T-helper 17 cell (primary cell): Measurements from ENCODE around the gene PPIC. TPM values are rescaled to one million over a fixed set of nuclear protein-coding genes. Genes with fewer than 3 reads are reported as not detected.
A peak's percentile ranks its signal among the peaks of the same experiment; 100 is the strongest.
"Not testable (repeated sequence)": the region's sequence is repeated elsewhere in the genome, so short reads cannot be mapped to it uniquely, and the experiment has no call there.

Experiments used
- ATAC-seq: fragments of 150-1000 bp; cut with Tn5 transposase; 2 replicates; pipeline ENCODE4 v1.10.0; 2021; ENCODE audit warnings: mild to moderate bottlenecking, moderate library complexity
- DNase-seq, 3 donors: peaks; one replicate each; pipeline versions ENCODE4 v3.0.0 to v3.0.0-alpha.2; 2020 to 2021
- H3K9me3 ChIP-seq: one replicate; pipeline ENCODE4 v1.7.0; 2013; ENCODE audit warnings: low read length, mild to moderate bottlenecking; ENCODE audit not compliant: control insufficient read depth, poor library complexity, severe bottlenecking
- H3K27ac Mint-ChIP-seq: one replicate; pipeline ENCODE4 v1.8.0; 2022; ENCODE audit warnings: mild to moderate bottlenecking, moderate library complexity, mixed read lengths
- H3K27me3 Mint-ChIP-seq: one replicate; pipeline ENCODE4 v1.8.0; 2022; ENCODE audit warnings: mixed read lengths
- H3K36me3 Mint-ChIP-seq: one replicate; pipeline ENCODE4 v1.8.0; 2022; ENCODE audit warnings: low read depth, mixed read lengths
- H3K4me1 Mint-ChIP-seq: one replicate; pipeline ENCODE4 v1.8.0; 2022; ENCODE audit warnings: mild to moderate bottlenecking, mixed read lengths
- H3K4me3 Mint-ChIP-seq: one replicate; pipeline ENCODE4 v1.8.0; 2022; ENCODE audit warnings: mild to moderate bottlenecking, moderate library complexity, mixed read lengths
- total RNA-seq, 4 donors: library from RNA in 2 of 4; stranded (reverse) in 2 of 4; gene quantifications; one replicate each; pipeline ENCODE4 v1.2.3 and lab custom pipeline; 2022 to 2026

The PPIC gene
- total RNA-seq, 2 donors from 2014 or later, result not detected

DNA sequence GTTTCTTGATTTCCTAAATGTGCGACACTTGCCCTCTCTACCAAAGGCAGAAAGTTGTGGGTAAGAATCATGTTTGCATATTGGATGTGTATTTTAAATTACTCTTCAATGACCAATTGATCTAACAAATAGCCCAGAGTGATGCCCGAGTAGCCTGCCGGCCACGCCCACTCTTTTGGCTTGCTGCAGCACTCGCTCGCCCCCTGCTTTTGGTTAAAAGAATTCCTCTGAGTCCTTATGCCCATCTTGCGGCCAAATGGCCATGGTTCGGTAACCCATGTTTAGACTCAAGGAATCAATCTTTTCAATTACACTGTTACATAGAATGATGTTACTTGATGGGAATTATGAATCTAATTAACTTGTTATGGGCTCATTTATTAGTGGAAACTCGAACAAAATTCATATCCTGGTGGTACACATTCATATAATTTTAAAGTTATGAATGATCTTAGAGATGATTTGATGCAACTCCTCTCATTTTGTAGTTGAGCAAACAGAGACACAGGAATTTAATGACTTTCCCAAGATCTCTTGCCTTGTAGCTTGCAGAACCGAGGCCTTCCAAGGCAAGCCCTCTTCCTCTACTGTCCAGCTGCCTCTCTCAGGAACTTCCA, 36.5 kb downstream of the PPIC start:
- Mint-ChIP-seq H3K4me3 (no peak overlapping the region), H3K4me1 (peaks cover 1% of the 10 kb centered on the region), H3K27ac (peak overlapping the region; percentile 47), H3K27me3 (no peaks in the 10 kb centered on the region), H3K36me3 (peaks cover 9% of the 10 kb centered on the region)
- ATAC-seq, result no peak
- no peak for DNase-seq
- no peaks in the 10 kb centered on the region for H3K9me3 ChIP-seq

DNA sequence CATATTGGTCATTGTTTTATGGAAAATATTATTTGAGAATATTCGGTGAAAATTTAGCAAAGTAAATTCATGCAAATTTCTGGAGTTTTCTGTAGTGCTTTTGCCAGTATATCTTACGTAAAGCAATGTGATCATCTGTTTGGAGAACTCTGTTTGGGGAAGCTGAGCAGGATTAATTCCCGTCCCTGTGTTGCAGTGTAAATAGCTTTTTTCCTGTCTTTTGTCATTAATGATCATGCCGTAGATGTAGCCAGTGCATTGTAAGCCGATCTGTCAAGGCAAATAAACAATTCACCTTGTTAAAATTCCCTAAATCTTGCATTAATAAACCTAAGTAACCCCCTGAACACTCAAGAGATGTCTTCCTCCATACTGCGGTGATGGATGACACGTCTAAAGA, 39.2 kb downstream of the PPIC start:
- no peak for DNase-seq
- Mint-ChIP-seq H3K27ac (no peak overlapping the region), H3K4me3 (no peak overlapping the region), H3K36me3 (no peaks in the 10 kb centered on the region), H3K4me1 (peaks cover 3% of the 10 kb centered on the region), H3K27me3 (no peaks in the 10 kb centered on the region)
- ATAC-seq, result no peak
- H3K9me3 ChIP-seq, result no peaks in the 10 kb centered on the region

DNA sequence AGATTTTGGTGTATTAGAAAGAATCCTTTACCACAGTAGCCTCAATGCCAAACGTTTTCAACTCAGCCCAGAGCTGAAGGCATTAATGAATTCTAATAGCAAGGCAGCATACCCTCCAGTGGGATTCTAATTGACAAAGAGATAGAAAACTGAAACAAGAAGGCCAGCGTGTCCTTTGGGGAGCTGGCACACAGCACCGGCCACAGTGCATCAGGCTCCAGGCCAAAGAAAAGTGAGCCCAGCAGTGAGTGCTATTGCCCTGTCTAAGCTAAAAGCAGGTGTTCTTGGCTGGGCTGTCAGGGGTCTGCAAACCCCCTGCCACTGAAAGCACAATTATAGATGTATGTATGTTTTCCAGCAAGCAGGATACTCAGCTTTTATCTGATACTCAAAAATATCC, 40.4 kb downstream of the PPIC start:
- H3K9me3 ChIP-seq, result no peaks in the 10 kb centered on the region
- DNase-seq (no peak), ATAC-seq (no peak)
- no peaks in the 10 kb centered on the region for H3K27me3 Mint-ChIP-seq
- H3K36me3 Mint-ChIP-seq, result no peaks in the 10 kb centered on the region
- no peak overlapping the region for H3K27ac Mint-ChIP-seq
- H3K4me1 Mint-ChIP-seq, result peaks cover 3% of the 10 kb centered on the region
- H3K4me3 Mint-ChIP-seq, result no peak overlapping the region

DNA sequence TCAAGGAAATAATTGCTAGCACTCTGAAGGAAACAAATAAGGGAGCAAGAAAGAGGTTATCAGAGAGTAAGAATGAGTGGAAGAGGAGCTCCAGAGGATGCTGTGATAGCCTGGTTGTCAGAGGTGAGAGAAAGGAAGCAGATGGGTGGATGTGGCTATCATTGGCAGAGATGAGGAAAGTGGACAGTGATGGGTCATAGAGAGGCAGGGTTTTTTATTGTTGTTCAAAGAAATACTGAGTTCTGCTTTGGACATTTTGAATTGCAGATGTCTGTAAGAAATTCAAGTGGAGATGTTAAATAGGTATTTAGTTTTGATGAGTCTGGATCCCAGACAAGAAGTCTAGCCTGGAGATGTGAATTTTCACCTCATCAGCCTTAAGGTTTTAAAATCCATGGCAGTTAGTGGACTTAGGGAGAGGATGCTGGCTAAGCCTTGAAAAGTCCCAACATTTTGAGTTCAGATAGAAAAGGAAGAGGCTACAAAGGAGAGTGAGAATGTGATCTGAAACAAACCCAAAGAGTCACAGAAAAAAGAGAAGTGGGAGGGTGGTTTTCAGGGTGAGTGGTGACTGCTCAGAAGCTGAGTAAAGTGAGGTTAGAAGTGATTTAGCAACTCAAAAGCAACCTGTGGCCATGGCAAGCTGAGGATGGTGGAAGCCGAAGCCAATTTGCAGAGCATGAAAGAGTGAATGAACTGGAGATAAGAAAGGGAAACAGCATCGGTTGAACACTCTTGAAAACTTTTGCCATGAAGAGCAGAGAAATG, 50.4 kb downstream of the PPIC start:
- Mint-ChIP-seq H3K27ac (no peak overlapping the region), H3K27me3 (no peaks in the 10 kb centered on the region), H3K36me3 (peaks cover 2% of the 10 kb centered on the region), H3K4me3 (no peak overlapping the region), H3K4me1 (peaks cover 2% of the 10 kb centered on the region)
- H3K9me3 ChIP-seq, result no peaks in the 10 kb centered on the region
- ATAC-seq (no peak), DNase-seq (no peak)

DNA sequence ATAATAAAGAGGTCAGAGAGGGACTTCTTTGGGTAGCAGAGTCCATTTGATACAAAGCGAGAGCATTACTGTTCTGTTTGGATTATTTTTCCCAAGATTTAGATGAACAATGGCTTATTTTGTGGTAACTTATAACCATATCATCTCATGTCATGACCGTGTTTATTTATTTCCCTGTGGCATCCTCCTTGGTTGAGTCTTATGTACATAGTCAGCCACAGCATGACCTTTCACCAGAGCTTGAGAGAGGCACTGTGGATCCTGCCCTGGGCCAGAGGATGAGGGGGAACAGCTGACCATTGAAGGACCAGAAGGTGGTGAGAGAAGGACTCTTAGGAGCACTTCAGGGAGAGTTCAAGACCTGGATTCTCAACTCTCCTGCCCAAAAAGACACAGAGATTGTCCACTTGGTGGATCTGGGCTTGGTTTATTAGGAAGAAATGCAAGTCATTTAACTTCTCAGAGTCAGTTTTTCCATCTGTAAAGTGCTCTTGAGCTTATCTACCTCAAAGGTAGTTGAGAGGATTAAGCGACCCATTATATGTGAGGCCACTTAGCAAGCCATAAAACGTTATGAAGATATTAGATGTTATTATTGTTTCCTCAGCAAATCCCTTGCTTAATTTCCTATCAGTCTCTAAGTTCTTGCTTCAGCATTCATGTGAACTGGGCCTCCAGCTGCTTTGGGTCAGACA, 51.4 kb downstream of the PPIC start:
- no peaks in the 10 kb centered on the region for H3K9me3 ChIP-seq
- ATAC-seq, result no peak
- H3K36me3 Mint-ChIP-seq, result peaks cover 2% of the 10 kb centered on the region
- no peaks in the 10 kb centered on the region for H3K27me3 Mint-ChIP-seq
- no peak overlapping the region for H3K27ac Mint-ChIP-seq
- DNase-seq, result no peak
- peaks cover 2% of the 10 kb centered on the region for H3K4me1 Mint-ChIP-seq
- no peak overlapping the region for H3K4me3 Mint-ChIP-seq

DNA sequence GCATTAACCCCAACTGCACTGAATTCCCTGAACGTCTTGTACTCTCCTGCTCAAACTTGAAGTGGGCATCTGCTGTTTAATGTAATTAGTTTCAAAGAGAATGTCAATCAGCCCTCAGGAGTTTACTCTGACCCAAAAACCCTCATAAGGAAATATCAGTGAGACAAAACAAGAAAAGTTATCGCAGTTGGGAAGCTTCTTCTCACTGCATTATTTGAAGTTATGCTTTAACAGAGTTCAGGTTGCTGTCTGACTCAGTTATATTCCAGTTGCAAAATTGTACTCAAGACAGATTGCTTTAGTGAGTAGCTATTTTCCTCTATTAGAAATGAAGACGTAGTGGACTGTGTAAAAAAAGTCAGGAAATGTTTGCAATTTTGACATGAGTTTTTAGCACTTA, 52.1 kb downstream of the PPIC start:
- Mint-ChIP-seq H3K4me1 (peaks cover 2% of the 10 kb centered on the region), H3K27me3 (no peaks in the 10 kb centered on the region), H3K36me3 (peaks cover 2% of the 10 kb centered on the region), H3K27ac (no peak overlapping the region), H3K4me3 (no peak overlapping the region)
- H3K9me3 ChIP-seq, result no peaks in the 10 kb centered on the region
- no peak for DNase-seq
- ATAC-seq, result no peak

DNA sequence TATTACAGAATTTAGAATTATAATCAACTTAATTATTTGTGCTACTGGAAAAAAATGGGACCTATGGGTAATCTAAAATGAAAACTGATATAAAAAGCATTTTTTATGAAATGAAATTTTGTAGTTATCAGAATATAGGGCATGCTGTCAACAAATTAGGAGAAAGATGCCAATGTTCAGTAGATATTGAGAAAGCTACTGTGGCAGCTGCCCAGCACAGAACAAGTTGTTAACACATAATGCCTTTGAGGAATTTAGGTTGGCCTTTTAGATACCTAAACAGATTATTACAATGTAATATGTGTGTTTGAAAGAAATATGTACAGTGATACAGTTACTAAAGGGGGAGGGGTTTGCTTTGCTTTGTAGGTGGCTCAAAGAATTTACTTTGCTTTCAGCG, 54.1 kb downstream of the PPIC start:
- no peak for ATAC-seq
- no peaks in the 10 kb centered on the region for H3K27me3 Mint-ChIP-seq
- H3K36me3 Mint-ChIP-seq, result peaks cover 2% of the 10 kb centered on the region
- peaks cover 2% of the 10 kb centered on the region for H3K4me1 Mint-ChIP-seq
- no peaks in the 10 kb centered on the region for H3K9me3 ChIP-seq
- DNase-seq, result no peak
- H3K4me3 Mint-ChIP-seq, result no peak overlapping the region
- H3K27ac Mint-ChIP-seq, result no peak overlapping the region

DNA sequence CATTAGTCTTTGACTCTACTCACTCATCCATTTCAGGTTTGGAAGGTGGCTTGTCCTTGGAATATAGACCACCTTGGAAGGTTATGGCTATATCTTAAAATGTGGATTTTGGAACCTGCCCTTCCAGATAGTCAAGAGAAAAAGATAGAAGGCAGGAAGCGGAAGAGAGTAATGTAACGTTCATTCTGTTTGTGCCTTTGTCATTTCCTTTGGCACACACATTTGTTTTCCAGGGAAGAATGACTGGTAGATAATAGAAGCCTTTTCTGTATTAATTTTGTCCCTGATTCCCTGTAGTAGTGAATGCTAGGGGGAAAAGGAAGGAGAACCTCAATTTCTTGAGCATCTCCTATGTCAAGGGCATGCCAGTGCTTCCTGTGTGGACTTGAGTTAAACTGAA, 54.7 kb downstream of the PPIC start:
- Mint-ChIP-seq H3K4me1 (peaks cover 1% of the 10 kb centered on the region), H3K27ac (no peak overlapping the region), H3K27me3 (no peaks in the 10 kb centered on the region), H3K36me3 (peaks cover 1% of the 10 kb centered on the region), H3K4me3 (no peak overlapping the region)
- no peaks in the 10 kb centered on the region for H3K9me3 ChIP-seq
- ATAC-seq (no peak), DNase-seq (no peak)

DNA sequence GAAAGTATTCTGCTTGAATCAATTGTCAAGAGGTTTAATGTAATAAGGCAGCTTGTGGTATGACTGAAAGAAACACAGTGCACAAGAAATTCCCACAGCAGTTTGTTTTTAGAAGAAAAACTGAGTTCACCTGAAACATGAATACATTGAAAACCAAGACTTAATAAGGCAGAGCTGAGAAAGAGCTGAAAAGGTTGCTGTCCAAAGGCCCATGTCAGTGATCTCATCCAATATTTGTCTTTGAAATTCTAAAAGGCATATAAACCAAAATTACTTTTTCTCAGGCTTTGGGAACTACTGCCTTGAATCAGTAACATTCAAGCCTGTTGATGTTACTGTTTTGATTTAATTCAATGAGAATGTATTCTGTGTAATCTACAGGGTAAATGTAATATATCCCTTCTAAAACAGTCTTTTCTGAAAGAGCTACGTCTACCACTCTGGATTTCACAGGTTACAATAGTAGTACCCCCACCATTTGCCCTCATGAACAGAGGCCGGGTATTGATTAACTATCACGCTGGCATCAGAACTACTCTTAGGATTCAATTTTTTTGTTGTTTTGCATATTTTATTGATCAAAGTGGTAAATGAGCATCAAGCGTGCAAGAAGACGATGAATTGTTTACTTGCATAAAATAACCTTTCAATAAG, 57.8 kb downstream of the PPIC start:
- H3K27ac Mint-ChIP-seq, result no peak overlapping the region
- H3K4me1 Mint-ChIP-seq, result no peaks in the 10 kb centered on the region
- DNase-seq (no peak), ATAC-seq (no peak)
- no peaks in the 10 kb centered on the region for H3K27me3 Mint-ChIP-seq
- H3K36me3 Mint-ChIP-seq, result no peaks in the 10 kb centered on the region
- H3K9me3 ChIP-seq, result no peaks in the 10 kb centered on the region
- H3K4me3 Mint-ChIP-seq, result no peak overlapping the region

DNA sequence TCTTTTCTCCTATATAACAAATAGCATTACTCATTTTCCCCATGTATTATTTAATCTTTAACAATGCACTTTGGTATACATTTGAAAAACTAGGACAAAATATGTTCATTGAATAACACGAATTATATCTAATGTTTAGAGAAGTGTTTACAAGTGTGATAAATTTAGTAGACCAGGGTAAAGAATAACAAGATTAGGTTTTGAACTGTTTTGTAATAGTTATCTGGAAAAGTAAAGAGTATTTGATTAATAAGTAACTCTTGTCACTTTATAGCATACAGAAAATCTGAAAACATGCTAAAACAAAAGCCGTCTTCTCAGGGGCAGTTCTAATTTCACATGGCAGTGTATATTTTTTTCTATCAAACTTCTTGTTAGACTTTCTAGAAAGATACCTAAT, 58.5 kb downstream of the PPIC start:
- DNase-seq (no peak), ATAC-seq (no peak)
- Mint-ChIP-seq H3K27me3 (no peaks in the 10 kb centered on the region), H3K36me3 (no peaks in the 10 kb centered on the region), H3K4me3 (no peak overlapping the region), H3K27ac (no peak overlapping the region), H3K4me1 (no peaks in the 10 kb centered on the region)
- no peaks in the 10 kb centered on the region for H3K9me3 ChIP-seq

DNA sequence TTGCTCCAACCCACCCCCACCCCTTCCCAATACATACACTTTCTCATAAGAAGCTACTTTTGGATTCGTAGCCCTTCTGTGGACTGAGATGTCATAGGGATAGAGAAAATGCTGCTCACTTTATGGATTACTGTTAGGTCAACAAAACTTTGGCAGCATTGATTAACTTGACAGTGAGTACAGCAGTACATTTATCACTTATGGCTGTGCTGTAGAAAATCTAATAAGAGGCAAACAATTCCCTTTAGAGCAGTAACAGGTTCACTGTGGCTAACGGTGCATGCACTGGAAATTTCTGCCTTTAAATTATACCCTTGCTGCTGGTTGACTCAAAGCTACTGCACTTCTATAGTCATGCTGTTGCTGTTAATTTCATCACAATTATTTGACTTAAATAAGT, 59.2 kb downstream of the PPIC start:
- Mint-ChIP-seq H3K27me3 (no peaks in the 10 kb centered on the region), H3K27ac (no peak overlapping the region), H3K36me3 (no peaks in the 10 kb centered on the region), H3K4me3 (no peak overlapping the region), H3K4me1 (no peaks in the 10 kb centered on the region)
- no peak for DNase-seq
- no peaks in the 10 kb centered on the region for H3K9me3 ChIP-seq
- no peak for ATAC-seq

DNA sequence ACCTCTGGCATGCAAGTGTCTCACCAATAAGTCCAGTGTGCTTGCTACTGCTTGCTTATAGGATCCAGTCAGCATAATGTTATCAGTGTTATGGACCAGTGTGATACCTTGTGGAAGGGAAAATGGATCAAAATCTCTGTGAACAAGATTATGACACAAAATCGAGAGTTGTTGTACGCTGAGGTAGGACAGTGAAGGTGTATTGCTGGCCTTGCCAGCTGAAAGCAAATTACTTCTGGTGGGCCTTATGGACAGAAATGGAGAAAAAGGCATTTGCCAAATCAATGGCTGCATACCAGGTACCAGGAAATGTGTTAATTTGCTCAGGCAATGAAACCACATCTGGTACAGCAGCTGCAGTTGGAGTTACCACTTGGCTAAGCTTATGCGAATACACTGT, 62.3 kb downstream of the PPIC start:
- DNase-seq, H3K36me3 Mint-ChIP-seq, H3K4me3 Mint-ChIP-seq, ATAC-seq, H3K4me1 Mint-ChIP-seq, H3K27me3 Mint-ChIP-seq, H3K9me3 ChIP-seq, H3K27ac Mint-ChIP-seq: not testable (repeated sequence)

DNA sequence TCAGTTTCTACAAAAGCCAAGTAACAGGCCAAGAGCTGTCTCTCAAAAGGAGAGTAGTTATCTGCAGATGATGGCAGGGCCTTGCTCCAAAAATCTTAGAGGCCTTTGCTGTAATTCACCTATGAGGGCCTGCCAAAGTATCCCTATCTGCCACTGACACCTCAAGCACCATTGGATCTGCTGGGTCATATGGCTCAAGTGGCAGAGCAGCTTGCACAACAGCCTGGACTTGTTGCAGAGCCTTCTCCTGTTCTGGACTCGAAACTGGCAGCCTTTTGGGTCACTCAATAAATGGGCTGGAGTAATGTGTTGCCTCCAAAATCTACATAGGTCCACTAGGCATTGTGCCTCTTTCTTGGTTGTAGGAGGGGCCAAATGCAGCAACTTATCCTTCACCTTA, 62.8 kb downstream of the PPIC start:
- H3K4me3 Mint-ChIP-seq, DNase-seq: not testable (repeated sequence)

More for the DNA sequence above, 62.8 kb downstream of the PPIC start:
- not testable (repeated sequence) for ATAC-seq, H3K36me3 Mint-ChIP-seq, H3K9me3 ChIP-seq, H3K27ac Mint-ChIP-seq, H3K4me1 Mint-ChIP-seq, H3K27me3 Mint-ChIP-seq
